H9 (cell line): ENCODE data around the gene DHRSX. TPM values are rescaled to one million over a fixed set of nuclear protein-coding genes. Genes with fewer than 3 reads are reported as not detected.
A peak's percentile ranks its signal among the peaks of the same experiment; 100 is the strongest.

ENCODE experiments used
- DNase-seq: peaks from one replicate; pipeline ENCODE4 v3.0.0-alpha.2; 2017
- H2AFZ ChIP-seq: one replicate; pipeline ENCODE4 v1.6.1; 2013; ENCODE audit warnings: mild to moderate bottlenecking, low read length, control low read depth, moderate library complexity
- H2AK5ac ChIP-seq: 2 replicates; pipeline ENCODE4 v1.6.1; 2013; ENCODE audit warnings: low read length, control low read depth, mixed read lengths; ENCODE audit not compliant: insufficient read length
- H2BK120ac ChIP-seq: one replicate; pipeline ENCODE4 v1.6.1; 2013; ENCODE audit warnings: low read depth, mild to moderate bottlenecking, low read length, control low read depth, inconsistent platforms; ENCODE audit not compliant: poor library complexity, severe bottlenecking
- H2BK12ac ChIP-seq: 2 replicates; pipeline ENCODE4 v1.6.1; 2013; ENCODE audit warnings: low read length, control low read depth, mixed read lengths, low read depth; ENCODE audit not compliant: insufficient read length
- H2BK15ac ChIP-seq: 2 replicates; pipeline ENCODE4 v1.6.1; 2013; ENCODE audit warnings: low read depth, low read length, control low read depth
- H2BK20ac ChIP-seq: one replicate; pipeline ENCODE4 v1.6.1; 2013; ENCODE audit warnings: low read depth, mild to moderate bottlenecking, low read length, control low read depth, inconsistent platforms; ENCODE audit not compliant: poor library complexity, severe bottlenecking
- H2BK5ac ChIP-seq: 2 replicates; pipeline ENCODE4 v1.6.1; 2013; ENCODE audit warnings: low read length, control low read depth, mixed read lengths; ENCODE audit not compliant: insufficient read length
- H3K14ac ChIP-seq: 2 replicates; pipeline ENCODE4 v1.6.1; 2013; ENCODE audit warnings: low read length, control low read depth; ENCODE audit not compliant: insufficient read depth
- H3K18ac ChIP-seq: 2 replicates; pipeline ENCODE4 v1.6.1; 2013; ENCODE audit warnings: low read depth, mild to moderate bottlenecking, mixed read lengths, low read length, control low read depth; ENCODE audit not compliant: insufficient read length
- H3K23ac ChIP-seq: 2 replicates; pipeline ENCODE4 v1.6.1; 2013; ENCODE audit warnings: low read length, control low read depth, mixed read lengths, low read depth; ENCODE audit not compliant: insufficient read length
- H3K23me2 ChIP-seq: 2 replicates; pipeline ENCODE4 v1.6.1; 2013; ENCODE audit warnings: low read depth, mild to moderate bottlenecking, mixed read lengths, low read length, control low read depth; ENCODE audit not compliant: insufficient read length, poor library complexity, severe bottlenecking
- H3K27ac ChIP-seq: 2 replicates; pipeline ENCODE4 v1.5.1; 2013; ENCODE audit warnings: low read length, control low read depth, mixed read lengths, low read depth; ENCODE audit not compliant: insufficient read length
- H3K27me3 ChIP-seq: 2 replicates; pipeline ENCODE4 v1.6.1; 2013; ENCODE audit warnings: low read length, control low read depth, inconsistent platforms; ENCODE audit not compliant: insufficient read depth
- H3K4ac ChIP-seq: 2 replicates; pipeline ENCODE4 v1.6.1; 2013; ENCODE audit warnings: low read depth, mild to moderate bottlenecking, control low read depth, inconsistent platforms, low read length, moderate library complexity
- H3K4me1 ChIP-seq: 2 replicates; pipeline ENCODE4 v1.6.1; 2013; ENCODE audit warnings: low read length, control low read depth, inconsistent platforms; ENCODE audit not compliant: insufficient read depth
- H3K4me2 ChIP-seq: 2 replicates; pipeline ENCODE4 v1.6.1; 2013; ENCODE audit warnings: low read length, control low read depth, mixed read lengths; ENCODE audit not compliant: insufficient read length, insufficient read depth
- H3K56ac ChIP-seq: 2 replicates; pipeline ENCODE4 v1.6.1; 2013; ENCODE audit warnings: low read depth, mild to moderate bottlenecking, mixed read lengths, low read length, control low read depth; ENCODE audit not compliant: insufficient read length
- H3K79me1 ChIP-seq: 2 replicates; pipeline ENCODE4 v1.6.1; 2013; ENCODE audit warnings: low read depth, mild to moderate bottlenecking, moderate library complexity, low read length, control low read depth, inconsistent platforms; ENCODE audit not compliant: insufficient read depth, poor library complexity, severe bottlenecking
- H3K79me2 ChIP-seq: 2 replicates; pipeline ENCODE4 v1.6.1; 2013; ENCODE audit warnings: low read length, control low read depth, inconsistent platforms; ENCODE audit not compliant: insufficient read depth
- H3K9ac ChIP-seq: 2 replicates; pipeline ENCODE4 v1.6.1; 2013; ENCODE audit warnings: low read length, control low read depth, mixed read lengths; ENCODE audit not compliant: insufficient read length; ENCODE audit errors: extremely low read depth
- H3K9me3 ChIP-seq: one replicate; pipeline ENCODE4 v1.6.1; 2013; ENCODE audit warnings: low read depth, low read length, inconsistent platforms; ENCODE audit not compliant: control insufficient read depth
- H3T11ph ChIP-seq: one replicate; pipeline ENCODE4 v1.6.1; 2013; ENCODE audit warnings: mild to moderate bottlenecking, low read length, control low read depth, inconsistent platforms
- H4K20me1 ChIP-seq: one replicate; pipeline ENCODE4 v1.6.1; 2013; ENCODE audit not compliant: control insufficient read depth, insufficient read length, insufficient read depth
- H4K5ac ChIP-seq: 2 replicates; pipeline ENCODE4 v1.6.1; 2013; ENCODE audit warnings: low read depth, mild to moderate bottlenecking, mixed read lengths, low read length, control low read depth; ENCODE audit not compliant: insufficient read length
- H4K8ac ChIP-seq: replicated peaks from 2 replicates; pipeline ENCODE4 v1.6.1; 2013; ENCODE audit warnings: low read length, control low read depth, mixed read lengths, low read depth; ENCODE audit not compliant: insufficient read length
- H4K91ac ChIP-seq: 2 replicates; pipeline ENCODE4 v1.6.1; 2013; ENCODE audit warnings: low read depth, mild to moderate bottlenecking, moderate library complexity, mixed read lengths, low read length, control low read depth; ENCODE audit not compliant: insufficient read length
- H3K27ac Mint-ChIP-seq, 3 experiments: 2 replicates in 2 of 3; 3 replicates in 1 of 3; pipeline ENCODE4 v1.8.0; 2020 to 2021; ENCODE audit warnings: mixed read lengths in 3 of 3, mild to moderate bottlenecking in 1 of 3, moderate library complexity in 1 of 3
- H3K27me3 Mint-ChIP-seq: 2 replicates; pipeline ENCODE4 v1.8.0; 2021; ENCODE audit warnings: low read depth, mild to moderate bottlenecking, moderate library complexity, mixed read lengths
- H3K36me3 Mint-ChIP-seq, 3 experiments: 2 replicates in 2 of 3; 3 replicates in 1 of 3; pipeline ENCODE4 v1.8.0; 2020 to 2021; ENCODE audit warnings: low read depth in 3 of 3, mixed read lengths in 3 of 3; ENCODE audit not compliant: insufficient read depth in 1 of 3
- H3K4me1 Mint-ChIP-seq, 2 experiments: 2 replicates each; pipeline ENCODE4 v1.8.0; 2020; ENCODE audit warnings: mixed read lengths in 2 of 2
- H3K4me3 Mint-ChIP-seq, 2 experiments: 2 replicates in 1 of 2; 3 replicates in 1 of 2; pipeline ENCODE4 v1.8.0; 2020 to 2021; ENCODE audit warnings: mild to moderate bottlenecking in 2 of 2, mixed read lengths in 2 of 2, moderate library complexity in 1 of 2
- H3K9me3 Mint-ChIP-seq, 2 experiments: 2 replicates in 1 of 2; 3 replicates in 1 of 2; pipeline ENCODE4 v1.8.0; 2020; ENCODE audit warnings: mild to moderate bottlenecking in 2 of 2, mixed read lengths in 2 of 2, moderate library complexity in 1 of 2
- CTCF ChIP-seq: fragments of 200-600 bp; sonication (generic); conservative IDR thresholded peaks from 3 replicates; pipeline ENCODE4 v1.8.0; 2021; ENCODE audit warnings: antibody characterized with exemption, mild to moderate bottlenecking
- WGBS: extraction: QIAGEN DNeasy Blood & Tissue Kit; methylation state at CpG from one replicate; pipeline ENCODE4 v1.1.7; 2013; ENCODE audit warnings: missing lambda C conversion rate, low lambda C conversion rate, mixed read lengths; ENCODE audit not compliant: insufficient read length; ENCODE audit errors: extremely low coverage; 5-methylcytosine and 5-hydroxymethylcytosine counted together
- total RNA-seq: library from RNA; stranded (reverse); gene quantifications from 2 replicates; pipeline ENCODE4 v1.2.1, GENCODE V29; 2021

The DHRSX gene
- total RNA-seq, 1 experiment from 2014 or later = 44.0 TPM

- Histone ChIP-seq H3K27ac (no peak overlapping the region), H3K4ac (no peak overlapping the region; the same call in 1 of the 2 replicates), H4K20me1 (no peaks in the 10 kb centered on the region), H3K9me3 (no peaks in the 10 kb centered on the region), H3K23me2 (no peaks in the 10 kb centered on the region), H3K4me2 (no peak overlapping the region), H2BK5ac (no peak overlapping the region), H3K4me1 (no peaks in the 10 kb centered on the region), H2BK120ac (no peak overlapping the region), H3K14ac (no peak overlapping the region; the same call in 1 of the 2 replicates), H4K8ac (no peak overlapping the region), H2BK12ac (no peak overlapping the region), H2BK15ac (no peak overlapping the region), H2BK20ac (no peak overlapping the region), H3T11ph (no peak overlapping the region), H3K79me2 (peaks cover 2% of the 10 kb centered on the region; the same call in 1 of the 2 replicates), H3K79me1 (no peaks in the 10 kb centered on the region), H4K91ac (no peak overlapping the region), H3K9ac (no peak overlapping the region), H2AK5ac (no peak overlapping the region), H3K56ac (no peak overlapping the region), H2AFZ (no peak overlapping the region), H3K23ac (no peak overlapping the region), H3K18ac (no peak overlapping the region), H4K5ac (no peak overlapping the region), H3K27me3 (no peaks in the 10 kb centered on the region)
- H3K27me3 Mint-ChIP-seq = no peaks in the 10 kb centered on the region
- H3K36me3 Mint-ChIP-seq = peaks cover 31 to 53% (median 39%) of the 10 kb centered on the region in 3 experiments
- no peak for DNase-seq
- no peak for TF ChIP-seq CTCF
- peaks cover 16 to 18% of the 10 kb centered on the region in 2 experiments for H3K9me3 Mint-ChIP-seq
- no CpG with 5 or more reads among the region's 5 CpGs for WGBS
- peak overlapping the region in 1 of 2 experiments; percentile 53; a peak in 2 of 5 replicates for H3K4me3 Mint-ChIP-seq
- peaks cover 21 to 28% of the 10 kb centered on the region in 2 experiments for H3K4me1 Mint-ChIP-seq
- H3K27ac Mint-ChIP-seq = peak overlapping the region; percentile 91 to 97 (median 96)
These were observed 50.1 kb downstream of the DHRSX start for GRCh38 chrX:2450681-2451080.
